ENCODE measurements around the gene CBX4. TPM values are rescaled to one million over a fixed set of nuclear protein-coding genes. Genes with fewer than 3 reads are reported as not detected.

Gene CBX4
- total and polyA plus RNA-seq, 7 donors: 1.9 to 7.8 (median 3.3) TPM

- Histone ChIP-seq H3K9me3 (no peaks in the 10 kb centered on the region), H3K27ac (no peak overlapping the region), H3K27me3 (ENCODE audit: insufficient read depth in 3 of 3, low read length in 2 of 3) (peaks cover 0 to 37% (median 22%) of the 10 kb centered on the region in 3 donors), H3K4me1 (peaks cover 37% of the 10 kb centered on the region), H3K4me3 (peak overlapping the region; percentile 82), H3K36me3 (ENCODE audit: insufficient read depth in 1 of 2, low read depth in 1 of 2) (peaks cover 0 to 16% of the 10 kb centered on the region in 2 donors)
- TF ChIP-seq CTCF (IDR thresholded peaks at IDR 0.05): peak; percentile 9
- DNase-seq (peak; percentile 76 to 86), ATAC-seq (peak; percentile 36 to 65 (median 52))
- WGBS, 3 donors: 16 to 32% (median 18%) methylated on average over 34 to 41 of the region's 41 CpGs
- intact Hi-C loops (cut with DNase I): loop anchor here in 1 of 2 donors (2.0 kb wide), 1 partner anchor 40 kb away; the partner anchor contains the start of gene CBX8
These were observed 2.0 kb downstream of the CBX4 start for GRCh38 chr17:79836972-79837887.

- peaks cover 36% of the 10 kb centered on the region for H3K4me1 ChIP-seq
- H3K27ac ChIP-seq: no peak overlapping the region
- DNase-seq (peak in 1 of 2 donors; percentile 27), ATAC-seq (no peak)
- H3K36me3 ChIP-seq (ENCODE audit: insufficient read depth in 1 of 2, low read depth in 1 of 2): peaks cover 0 to 16% of the 10 kb centered on the region in 2 donors
- no peak for TF ChIP-seq CTCF (IDR thresholded peaks at IDR 0.05)
- WGBS, 3 donors: 55 to 68% (median 60%) methylated on average over 17 to 18 of the region's 18 CpGs
- intact Hi-C loops (cut with DNase I): loop anchor here in 1 of 2 donors (2.0 kb wide), 1 partner anchor 40 kb away; the partner anchor contains the start of gene CBX8
- peaks cover 0 to 31% (median 15%) of the 10 kb centered on the region in 3 donors for H3K27me3 ChIP-seq (ENCODE audit: insufficient read depth in 3 of 3, low read length in 2 of 3)
- H3K4me3 ChIP-seq: peak overlapping the region; percentile 82
- no peaks in the 10 kb centered on the region for H3K9me3 ChIP-seq
These were observed 2.7 kb downstream of the CBX4 start for GRCh38 chr17:79836510-79836971.

GRCh38 chr17:79835953-79836509 is 3.2 kb downstream of the CBX4 start:
- Histone ChIP-seq H3K27ac (no peak overlapping the region), H3K36me3 (ENCODE audit: insufficient read depth in 1 of 2, low read depth in 1 of 2) (peaks cover 0 to 16% of the 10 kb centered on the region in 2 donors), H3K4me3 (no peak overlapping the region), H3K4me1 (peaks cover 37% of the 10 kb centered on the region), H3K9me3 (no peaks in the 10 kb centered on the region), H3K27me3 (ENCODE audit: insufficient read depth in 3 of 3, low read length in 2 of 3) (peaks cover 0 to 25% (median 12%) of the 10 kb centered on the region in 3 donors)
- intact Hi-C loops (cut with DNase I): loop anchor here in 1 of 2 donors (2.0 kb wide), 1 partner anchor 39 kb away; the partner anchor contains the start of gene CBX8
- no peak for DNase-seq
- 87 to 96% (median 94%) methylated on average over 20 to 24 of the region's 24 CpGs for WGBS, 3 donors
- no peak for TF ChIP-seq CTCF (IDR thresholded peaks at IDR 0.05)
- no peak for ATAC-seq

GRCh38 chr17:79835470-79835899 is 3.8 kb downstream of the CBX4 start:
- intact Hi-C loops (cut with DNase I): no loop called here
- Histone ChIP-seq H3K36me3 (ENCODE audit: insufficient read depth in 1 of 2, low read depth in 1 of 2) (peaks cover 0 to 16% of the 10 kb centered on the region in 2 donors), H3K9me3 (no peaks in the 10 kb centered on the region), H3K4me3 (no peak overlapping the region), H3K4me1 (peaks cover 36% of the 10 kb centered on the region), H3K27ac (no peak overlapping the region), H3K27me3 (ENCODE audit: insufficient read depth in 3 of 3, low read length in 2 of 3) (peaks cover 0 to 20% (median 8%) of the 10 kb centered on the region in 3 donors)
- ATAC-seq: no peak
- DNase-seq: no peak
- 84 to 93% (median 85%) methylated on average over 11 to 13 of the region's 13 CpGs for WGBS, 3 donors
- TF ChIP-seq CTCF (IDR thresholded peaks at IDR 0.05): no peak

Data from psoas muscle (tissue), 8 donors.